OCI-LY3 (cell line): ENCODE results near the gene EPHB6.

Source experiments
- H2AFZ ChIP-seq: fragments of 200-600, 300-600 bp; shearing (Covaris generic); 2 replicates; pipeline ENCODE4 v1.6.0; 2014; ENCODE audit warnings: antibody characterized with exemption, low read depth, low read length
- H3K27ac ChIP-seq: fragments of 200-600, 300-600 bp; sonication (generic); 2 replicates; pipeline ENCODE4 v1.5.1; 2014; ENCODE audit warnings: mild to moderate bottlenecking, low read length, moderate library complexity, mixed read lengths
- H3K27me3 ChIP-seq: fragments of 200-600, 300-600 bp; sonication (generic); 2 replicates; pipeline ENCODE4 v1.6.1; 2014; ENCODE audit warnings: low read depth, low read length, mixed read lengths
- H3K36me3 ChIP-seq: fragments of 200-600, 300-600 bp; sonication (generic); replicated peaks from 2 replicates; pipeline ENCODE3; 2014; ENCODE audit warnings: low read depth, low read length, mixed read lengths
- H3K4me1 ChIP-seq: fragments of 300-600, 200-600 bp; sonication (generic); 2 replicates; pipeline ENCODE4 v1.6.1; 2014; ENCODE audit warnings: low read length, mixed read lengths
- H3K4me2 ChIP-seq: fragments of 200-600, 300-600 bp; sonication (generic); 2 replicates; pipeline ENCODE4 v1.6.1; 2014; ENCODE audit warnings: low read length, mixed read lengths
- H3K4me3 ChIP-seq: fragments of 300-600, 200-600 bp; sonication (generic); 2 replicates; pipeline ENCODE4 v1.5.1; 2014; ENCODE audit warnings: antibody characterized with exemption, mild to moderate bottlenecking, low read length, moderate library complexity
- H3K79me2 ChIP-seq: fragments of 300-600, 200-600 bp; shearing (Covaris generic); 2 replicates; pipeline ENCODE4 v1.6.1; 2014; ENCODE audit warnings: mild to moderate bottlenecking, low read length, mixed read lengths
- H3K9ac ChIP-seq: fragments of 300-600, 200-600 bp; shearing (Covaris generic); 2 replicates; pipeline ENCODE4 v1.6.0; 2014; ENCODE audit warnings: mild to moderate bottlenecking, low read length, moderate library complexity
- H3K9me3 ChIP-seq: fragments of 200-600, 300-600 bp; shearing (Covaris generic); 2 replicates; pipeline ENCODE4 v1.6.1; 2014; ENCODE audit warnings: low read length, mixed read lengths; ENCODE audit not compliant: insufficient read depth
- H4K20me1 ChIP-seq: fragments of 200-600, 300-600 bp; sonication (generic); 2 replicates; pipeline ENCODE4 v1.6.1; 2016; ENCODE audit warnings: low read length, mixed read lengths; ENCODE audit not compliant: insufficient read depth
- CTCF ChIP-seq: fragments of 200-600, 300-600 bp; sonication (generic); IDR thresholded peaks from 2 replicates; pipeline ENCODE4 v1.5.1; 2014; ENCODE audit warnings: antibody characterized with exemption, low read length, low read depth
- EZH2phosphoT487 ChIP-seq: fragments of 200-600 bp; shearing (Covaris generic); IDR thresholded peaks from 2 replicates; pipeline ENCODE4 v1.6.1; 2018; ENCODE audit warnings: antibody characterized with exemption, mixed run types, low read depth

The EPHB6 gene

GRCh38 chr7:142898377-142899170 lies 43.7 kb downstream of the EPHB6 start:
- H3K4me1 ChIP-seq, result no peaks in the 10 kb centered on the region
- H3K27me3 ChIP-seq, result peaks cover 29% of the 10 kb centered on the region
- no peaks in the 10 kb centered on the region for H3K79me2 ChIP-seq
- TF ChIP-seq EZH2phosphoT487 (no peak), CTCF (no peak)
- no peak overlapping the region for H2AFZ ChIP-seq
- H3K36me3 ChIP-seq, result no peaks in the 10 kb centered on the region
- H3K9me3 ChIP-seq, result no peaks in the 10 kb centered on the region; the same call in 1 of the 2 replicates
- no peak overlapping the region for H3K4me2 ChIP-seq
- H3K4me3 ChIP-seq, result no peak overlapping the region
- no peak overlapping the region for H3K27ac ChIP-seq
- no peak overlapping the region for H3K9ac ChIP-seq
- no peaks in the 10 kb centered on the region for H4K20me1 ChIP-seq

- no peak overlapping the region for H3K4me2 ChIP-seq
- no peak overlapping the region for H3K27ac ChIP-seq
- H3K9me3 ChIP-seq, result peaks cover 4% of the 10 kb centered on the region; the same call in 1 of the 2 replicates
- H3K27me3 ChIP-seq, result peaks cover 29% of the 10 kb centered on the region
- no peaks in the 10 kb centered on the region for H3K36me3 ChIP-seq
- H3K4me3 ChIP-seq, result no peak overlapping the region
- TF ChIP-seq CTCF (no peak), EZH2phosphoT487 (no peak)
- no peaks in the 10 kb centered on the region for H3K4me1 ChIP-seq
- no peak overlapping the region for H2AFZ ChIP-seq
- no peaks in the 10 kb centered on the region for H4K20me1 ChIP-seq
- no peak overlapping the region for H3K9ac ChIP-seq
- H3K79me2 ChIP-seq, result no peaks in the 10 kb centered on the region
Observed at GRCh38 chr7:142899661-142900060, 44.8 kb downstream of the EPHB6 start.

GRCh38 chr7:142901426-142902259 lies 46.8 kb downstream of the EPHB6 start:
- peaks cover 10% of the 10 kb centered on the region for H3K9me3 ChIP-seq
- H3K27me3 ChIP-seq, result peaks cover 22% of the 10 kb centered on the region
- no peak overlapping the region for H2AFZ ChIP-seq
- no peak overlapping the region for H3K4me2 ChIP-seq
- no peaks in the 10 kb centered on the region for H3K4me1 ChIP-seq
- TF ChIP-seq EZH2phosphoT487 (no peak), CTCF (no peak)
- no peak overlapping the region for H3K9ac ChIP-seq
- H3K36me3 ChIP-seq, result no peaks in the 10 kb centered on the region
- no peaks in the 10 kb centered on the region for H4K20me1 ChIP-seq
- H3K4me3 ChIP-seq, result no peak overlapping the region
- H3K79me2 ChIP-seq, result no peaks in the 10 kb centered on the region
- H3K27ac ChIP-seq, result no peak overlapping the region

DNA sequence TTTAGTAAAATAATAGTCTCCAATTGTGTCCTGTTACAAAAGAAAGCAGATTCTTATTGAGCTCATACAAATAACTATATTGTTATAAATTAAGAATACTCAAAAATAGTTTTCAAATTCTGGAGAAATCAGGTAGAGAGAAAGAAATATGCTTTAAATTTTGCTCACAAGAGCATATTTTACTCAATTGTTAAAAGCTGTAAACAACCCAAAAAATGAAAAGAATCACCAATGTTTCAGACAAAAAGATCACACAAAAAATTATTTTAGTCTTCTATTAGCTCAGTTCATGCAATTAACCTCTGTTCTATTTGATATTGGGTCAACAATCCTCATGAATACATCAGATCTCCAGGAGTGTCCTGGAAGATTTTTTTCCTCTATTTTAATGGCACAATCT lies 49.3 kb downstream of the EPHB6 start:
- Histone ChIP-seq H4K20me1 (no peaks in the 10 kb centered on the region), H3K79me2 (no peaks in the 10 kb centered on the region), H3K9me3 (peaks cover 10% of the 10 kb centered on the region), H3K4me3 (no peak overlapping the region), H3K4me1 (no peaks in the 10 kb centered on the region), H3K36me3 (no peaks in the 10 kb centered on the region), H2AFZ (no peak overlapping the region), H3K4me2 (no peak overlapping the region), H3K27ac (no peak overlapping the region), H3K9ac (no peak overlapping the region), H3K27me3 (peaks cover 4% of the 10 kb centered on the region; the same call in 1 of the 2 replicates)
- TF ChIP-seq EZH2phosphoT487, result no peak
- no peak for TF ChIP-seq CTCF
